ENCODE data around the gene ZBTB7C. TPM values are rescaled to one million over a fixed set of nuclear protein-coding genes. Genes with fewer than 3 reads are reported as not detected.

The ZBTB7C gene
- total RNA-seq, 3 donors from 2014 or later (not counting 1 experiment from before 2014, with no cell fraction given): 0.07 TPM; not detected in 2

DNA sequence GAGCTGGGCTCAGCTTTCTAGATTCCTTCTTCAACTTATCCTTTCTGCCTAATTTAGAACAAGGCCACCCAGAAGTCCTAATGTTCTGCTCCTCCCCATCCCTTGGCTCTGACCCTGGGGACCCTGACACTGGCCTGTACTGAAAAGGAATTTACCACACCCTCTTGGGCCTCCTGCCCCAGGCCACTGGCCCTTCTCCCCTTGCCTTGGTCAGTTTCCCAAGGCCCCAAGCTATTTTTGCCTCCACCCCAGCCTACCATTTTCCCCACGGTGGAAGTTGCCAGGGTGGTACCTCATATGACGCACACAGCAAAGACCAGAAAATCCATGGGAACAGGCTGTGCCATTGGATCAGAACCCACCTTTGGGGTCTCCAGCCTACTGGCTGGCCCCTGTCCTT is 72.1 kb downstream of the ZBTB7C start:
- Histone ChIP-seq H3K4me1 (ENCODE audit: control insufficient read depth, insufficient read depth, low read length) (no peaks in the 10 kb centered on the region), H3K9me3 (ENCODE audit: control insufficient read depth, insufficient read depth, low read length) (no peaks in the 10 kb centered on the region), H3K27me3 (ENCODE audit: control insufficient read depth, insufficient read depth, low read length) (no peaks in the 10 kb centered on the region), H3K36me3 (ENCODE audit: control insufficient read depth, insufficient read depth, low read length) (no peaks in the 10 kb centered on the region), H3K27ac (ENCODE audit: low read length) (no peak overlapping the region), H3K4me3 (ENCODE audit: low read length) (no peak overlapping the region)
- Mint-ChIP-seq H3K4me1 (no peaks in the 10 kb centered on the region), H3K9me3 (no peaks in the 10 kb centered on the region), H3K36me3 (no peaks in the 10 kb centered on the region), H3K4me3 (no peak overlapping the region), H3K27me3 (ENCODE audit: low read depth in 2 of 2) (peaks cover 5 to 11% of the 10 kb centered on the region in 2 donors), H3K27ac (no peak overlapping the region)
- no peak for ATAC-seq
- 92% methylated on average over 2 of the region's 2 CpGs for WGBS (ENCODE audit: insufficient coverage)
- no peak for DNase-seq
- TF ChIP-seq, protein P1, sequence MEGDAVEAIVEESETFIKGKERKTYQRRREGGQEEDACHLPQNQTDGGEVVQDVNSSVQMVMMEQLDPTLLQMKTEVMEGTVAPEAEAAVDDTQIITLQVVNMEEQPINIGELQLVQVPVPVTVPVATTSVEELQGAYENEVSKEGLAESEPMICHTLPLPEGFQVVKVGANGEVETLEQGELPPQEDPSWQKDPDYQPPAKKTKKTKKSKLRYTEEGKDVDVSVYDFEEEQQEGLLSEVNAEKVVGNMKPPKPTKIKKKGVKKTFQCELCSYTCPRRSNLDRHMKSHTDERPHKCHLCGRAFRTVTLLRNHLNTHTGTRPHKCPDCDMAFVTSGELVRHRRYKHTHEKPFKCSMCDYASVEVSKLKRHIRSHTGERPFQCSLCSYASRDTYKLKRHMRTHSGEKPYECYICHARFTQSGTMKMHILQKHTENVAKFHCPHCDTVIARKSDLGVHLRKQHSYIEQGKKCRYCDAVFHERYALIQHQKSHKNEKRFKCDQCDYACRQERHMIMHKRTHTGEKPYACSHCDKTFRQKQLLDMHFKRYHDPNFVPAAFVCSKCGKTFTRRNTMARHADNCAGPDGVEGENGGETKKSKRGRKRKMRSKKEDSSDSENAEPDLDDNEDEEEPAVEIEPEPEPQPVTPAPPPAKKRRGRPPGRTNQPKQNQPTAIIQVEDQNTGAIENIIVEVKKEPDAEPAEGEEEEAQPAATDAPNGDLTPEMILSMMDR (IDR thresholded peaks at IDR 0.05): no peak
- intact Hi-C loops (cut with micrococcal nuclease): no loop called here

DNA sequence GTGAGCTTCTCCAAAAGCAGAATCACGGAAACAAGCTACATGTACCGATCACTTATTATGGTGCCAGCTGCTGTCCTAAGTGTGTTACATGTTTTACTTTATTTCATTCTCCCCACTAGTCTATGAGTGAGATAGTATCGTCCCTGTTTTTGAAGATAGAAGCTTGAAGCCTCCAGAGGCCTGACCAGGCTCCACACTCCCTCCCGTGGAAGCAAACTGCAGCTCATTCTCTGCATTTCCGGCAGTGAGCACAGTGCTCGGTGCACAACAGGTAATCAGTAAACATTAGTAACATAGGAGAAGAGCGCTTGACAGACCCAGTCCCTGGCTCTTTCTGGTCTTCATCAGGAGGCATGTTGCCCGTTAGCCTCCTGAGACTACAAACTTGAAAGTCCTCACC is 72.9 kb downstream of the ZBTB7C start:
- Mint-ChIP-seq H3K4me1 (no peaks in the 10 kb centered on the region), H3K4me3 (no peak overlapping the region), H3K27ac (no peak overlapping the region), H3K27me3 (ENCODE audit: low read depth in 2 of 2) (peaks cover 5 to 11% of the 10 kb centered on the region in 2 donors), H3K36me3 (no peaks in the 10 kb centered on the region), H3K9me3 (no peaks in the 10 kb centered on the region)
- Histone ChIP-seq H3K27me3 (ENCODE audit: control insufficient read depth, insufficient read depth, low read length) (no peaks in the 10 kb centered on the region), H3K4me3 (ENCODE audit: low read length) (no peak overlapping the region), H3K36me3 (ENCODE audit: control insufficient read depth, insufficient read depth, low read length) (no peaks in the 10 kb centered on the region), H3K9me3 (ENCODE audit: control insufficient read depth, insufficient read depth, low read length) (no peaks in the 10 kb centered on the region), H3K4me1 (ENCODE audit: control insufficient read depth, insufficient read depth, low read length) (no peaks in the 10 kb centered on the region), H3K27ac (ENCODE audit: low read length) (no peak overlapping the region)
- intact Hi-C loops (cut with micrococcal nuclease): no loop called here
- TF ChIP-seq, protein P1 (IDR thresholded peaks at IDR 0.05): no peak
- DNase-seq (no peak), ATAC-seq (no peak)
- 91% methylated on average over 7 of the region's 8 CpGs for WGBS (ENCODE audit: insufficient coverage)

DNA sequence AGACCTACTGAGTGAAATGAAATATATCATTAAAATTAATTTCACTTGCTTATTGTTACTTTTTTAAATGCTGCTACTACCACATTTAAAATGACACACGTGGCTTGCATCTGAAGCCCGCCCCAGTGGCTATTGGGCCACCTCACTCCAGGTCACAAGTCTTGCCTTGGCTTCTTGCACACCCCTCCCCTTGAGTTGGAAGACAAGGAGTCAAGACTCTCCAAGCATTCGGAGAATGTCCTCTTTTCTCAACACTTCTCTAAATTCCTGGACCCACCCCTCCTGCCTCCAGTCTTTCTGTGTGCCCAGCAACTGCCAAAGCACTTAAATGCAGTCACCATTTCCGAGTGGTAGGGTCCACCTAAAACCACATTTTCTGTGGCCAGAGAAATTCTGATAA is 73.4 kb downstream of the ZBTB7C start:
- H3K27ac Mint-ChIP-seq: no peak overlapping the region
- H3K36me3 Mint-ChIP-seq: no peaks in the 10 kb centered on the region
- no peaks in the 10 kb centered on the region for H3K4me1 Mint-ChIP-seq
- TF ChIP-seq, protein P1 (IDR thresholded peaks at IDR 0.05): no peak
- no peaks in the 10 kb centered on the region for H3K4me1 ChIP-seq (ENCODE audit: control insufficient read depth, insufficient read depth, low read length)
- no peaks in the 10 kb centered on the region for H3K27me3 ChIP-seq (ENCODE audit: control insufficient read depth, insufficient read depth, low read length)
- 71% methylated on average over 4 of the region's 4 CpGs for WGBS (ENCODE audit: insufficient coverage)
- H3K4me3 Mint-ChIP-seq: no peak overlapping the region
- no peak overlapping the region for H3K4me3 ChIP-seq (ENCODE audit: low read length)
- H3K36me3 ChIP-seq (ENCODE audit: control insufficient read depth, insufficient read depth, low read length): no peaks in the 10 kb centered on the region
- no peaks in the 10 kb centered on the region for H3K9me3 ChIP-seq (ENCODE audit: control insufficient read depth, insufficient read depth, low read length)
- H3K27ac ChIP-seq (ENCODE audit: low read length): no peak overlapping the region
- H3K9me3 Mint-ChIP-seq: no peaks in the 10 kb centered on the region
- H3K27me3 Mint-ChIP-seq (ENCODE audit: low read depth in 2 of 2): peaks cover 3 to 11% of the 10 kb centered on the region in 2 donors
- DNase-seq (no peak), ATAC-seq (no peak)
- intact Hi-C loops (cut with micrococcal nuclease): no loop called here

DNA sequence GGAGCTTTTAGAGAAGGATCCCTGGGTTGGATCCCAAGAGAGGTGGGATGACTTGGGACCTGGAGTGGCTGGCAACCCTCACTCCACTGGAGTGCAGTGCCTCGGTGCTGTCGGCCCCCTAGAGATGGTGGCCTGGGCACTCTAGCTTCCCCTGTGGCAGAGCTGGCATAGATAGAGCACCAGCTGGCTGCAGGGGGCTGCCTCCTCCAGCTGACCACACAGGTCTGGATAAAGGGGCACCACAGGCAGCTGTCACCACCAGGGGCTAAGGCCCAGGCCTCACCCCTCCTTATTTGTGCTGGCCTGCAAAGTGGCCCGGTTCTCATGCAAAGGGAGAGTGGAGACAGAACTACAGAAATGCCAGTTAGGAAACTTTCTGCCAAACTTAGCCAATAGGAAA is 74.3 kb downstream of the ZBTB7C start:
- H3K9me3 Mint-ChIP-seq: no peaks in the 10 kb centered on the region
- DNase-seq (no peak), ATAC-seq (no peak)
- Histone ChIP-seq H3K27ac (ENCODE audit: low read length) (no peak overlapping the region), H3K4me1 (ENCODE audit: control insufficient read depth, insufficient read depth, low read length) (no peaks in the 10 kb centered on the region), H3K27me3 (ENCODE audit: control insufficient read depth, insufficient read depth, low read length) (no peaks in the 10 kb centered on the region), H3K4me3 (ENCODE audit: low read length) (no peak overlapping the region), H3K36me3 (ENCODE audit: control insufficient read depth, insufficient read depth, low read length) (no peaks in the 10 kb centered on the region), H3K9me3 (ENCODE audit: control insufficient read depth, insufficient read depth, low read length) (no peaks in the 10 kb centered on the region)
- TF ChIP-seq, protein P1 (IDR thresholded peaks at IDR 0.05): no peak
- H3K27me3 Mint-ChIP-seq (ENCODE audit: low read depth in 2 of 2): peaks cover 6 to 18% of the 10 kb centered on the region in 2 donors
- WGBS (ENCODE audit: insufficient coverage): 93% methylated on average over 3 of the region's 3 CpGs
- no peak overlapping the region for H3K4me3 Mint-ChIP-seq
- no peaks in the 10 kb centered on the region for H3K36me3 Mint-ChIP-seq
- intact Hi-C loops (cut with micrococcal nuclease): no loop called here
- no peaks in the 10 kb centered on the region for H3K4me1 Mint-ChIP-seq
- H3K27ac Mint-ChIP-seq: no peak overlapping the region
